Bone marrow (tissue), 2 donors: Measurements from ENCODE around the gene CLK1.
"Not testable (repeated sequence)": the region's sequence is repeated elsewhere in the genome, so short reads cannot be mapped to it uniquely, and the experiment has no call there.

ENCODE experiments used
- DNase-seq, 2 donors: peaks; one replicate each; lab custom pipeline; 2025; lab: John Stamatoyannopoulos, UW

The CLK1 gene

GRCh38 chr2:200851398-200852248 lies 12.8 kb downstream of the CLK1 start:
- DNase-seq = no peak

DNA sequence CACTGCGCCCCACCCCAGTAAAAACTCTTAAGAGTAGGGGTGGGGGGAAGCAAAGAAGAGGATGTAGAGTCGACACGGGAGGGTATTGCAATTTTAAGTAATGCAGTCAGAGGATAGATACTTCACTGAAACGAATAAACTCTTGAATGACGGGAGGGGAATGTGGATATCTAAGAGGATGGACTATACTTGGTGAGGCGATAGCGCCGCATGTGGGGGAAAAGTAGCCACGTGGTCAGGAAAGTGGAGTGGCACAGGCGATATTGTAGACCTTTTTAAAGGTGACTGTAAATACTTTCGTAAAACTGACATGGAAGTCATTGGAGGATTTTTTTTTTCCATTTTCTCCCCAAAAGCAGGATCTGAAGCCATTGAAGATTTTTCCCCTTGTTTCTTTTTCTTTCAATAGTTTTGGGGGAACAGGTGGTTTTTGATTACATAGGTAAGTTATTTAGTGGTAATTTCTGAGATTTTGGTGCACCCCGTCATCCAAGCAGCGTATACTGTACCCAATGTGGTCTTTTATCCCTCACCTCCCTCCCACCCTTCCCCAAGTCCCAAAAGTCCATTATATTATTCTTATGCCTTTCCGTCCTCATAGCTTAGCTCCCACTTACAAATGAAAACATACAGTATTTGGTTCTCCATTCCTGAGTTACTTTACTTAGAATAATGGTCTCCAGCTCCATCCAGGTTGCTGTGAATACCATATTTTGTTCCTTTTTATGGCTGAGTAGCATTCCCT lies 13.8 kb downstream of the CLK1 start:
- no peak for DNase-seq

DNA sequence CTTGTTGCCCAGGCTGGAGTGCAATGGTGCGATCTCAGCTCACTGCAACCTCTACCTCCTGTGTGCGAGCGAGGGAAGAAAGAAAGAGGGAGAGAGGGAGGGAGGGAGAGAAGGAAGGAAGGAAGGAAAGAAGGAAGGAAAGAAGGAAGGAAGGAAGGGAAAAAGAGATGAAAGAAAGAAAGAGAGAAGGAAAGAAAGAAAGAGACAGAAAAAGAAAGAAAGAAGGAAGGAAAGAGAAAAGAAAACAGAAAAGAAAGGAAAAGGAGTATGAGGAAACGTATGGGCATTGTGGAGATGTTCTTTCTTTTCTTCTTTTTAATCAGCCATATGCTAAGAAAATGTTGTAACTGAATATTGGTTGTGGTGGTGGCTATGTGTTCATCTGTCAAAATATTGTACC lies 16.5 kb downstream of the CLK1 start:
- no peak for DNase-seq

GRCh38 chr2:200847269-200847668 lies 17.2 kb downstream of the CLK1 start:
- no peak for DNase-seq

DNA sequence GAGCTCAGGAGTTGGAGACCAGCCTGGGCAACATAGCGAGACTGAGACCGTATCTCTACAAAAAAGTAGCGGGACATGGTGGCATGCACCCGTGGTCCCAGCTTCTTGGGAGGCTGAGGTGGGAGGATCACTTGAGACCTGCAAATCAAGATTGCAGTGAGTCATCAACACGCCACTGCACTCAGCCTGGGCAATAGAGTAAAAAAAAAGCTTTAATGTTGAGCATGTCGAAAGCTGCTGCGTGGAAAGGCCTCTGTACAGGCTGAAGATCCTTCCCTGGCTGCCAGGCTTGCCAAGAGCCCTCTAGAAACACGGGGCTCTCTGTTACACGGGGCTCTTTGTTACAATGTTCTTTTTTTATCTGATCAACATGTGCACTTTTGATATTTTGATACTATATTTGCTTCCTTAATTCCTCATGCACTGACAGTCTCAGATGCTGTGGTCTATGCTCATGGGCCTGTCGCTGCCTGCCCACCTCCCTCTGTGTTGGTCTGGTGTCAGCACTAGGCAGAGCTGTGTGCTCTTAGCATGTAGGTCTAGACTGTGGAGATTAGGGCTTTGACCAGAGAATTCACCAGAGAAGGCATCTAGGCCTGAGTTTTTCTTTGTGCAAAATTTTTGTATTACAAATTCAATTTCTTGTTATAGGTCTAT lies 18.7 kb downstream of the CLK1 start:
- no peak for DNase-seq

DNA sequence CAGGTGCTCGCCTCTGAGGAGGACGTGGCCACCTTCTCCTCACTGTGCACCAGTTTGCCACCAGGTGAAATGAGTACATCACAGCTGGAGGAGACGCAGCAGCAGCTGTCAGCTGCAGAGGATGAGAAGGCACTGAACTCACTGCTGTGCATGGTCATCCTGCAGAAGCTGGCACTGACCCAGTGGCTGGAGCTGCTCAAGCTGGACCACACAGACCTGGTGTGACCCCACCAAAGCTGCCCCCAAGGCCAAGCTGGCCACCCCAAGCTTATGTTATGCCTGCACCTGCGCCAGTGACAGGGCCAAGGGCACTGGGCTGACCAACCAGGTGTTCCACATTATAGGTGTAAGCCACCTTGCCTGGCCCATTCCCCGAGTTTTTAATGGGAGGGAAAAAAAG lies 19.3 kb downstream of the CLK1 start:
- DNase-seq = no peak

GRCh38 chr2:200843993-200844948 lies 20.2 kb downstream of the CLK1 start:
- no peak for DNase-seq

GRCh38 chr2:200839513-200839912 lies 24.9 kb downstream of the CLK1 start:
- no peak for DNase-seq

- DNase-seq = no peak
These were observed 29.8 kb downstream of the CLK1 start for GRCh38 chr2:200834701-200835100.

DNA sequence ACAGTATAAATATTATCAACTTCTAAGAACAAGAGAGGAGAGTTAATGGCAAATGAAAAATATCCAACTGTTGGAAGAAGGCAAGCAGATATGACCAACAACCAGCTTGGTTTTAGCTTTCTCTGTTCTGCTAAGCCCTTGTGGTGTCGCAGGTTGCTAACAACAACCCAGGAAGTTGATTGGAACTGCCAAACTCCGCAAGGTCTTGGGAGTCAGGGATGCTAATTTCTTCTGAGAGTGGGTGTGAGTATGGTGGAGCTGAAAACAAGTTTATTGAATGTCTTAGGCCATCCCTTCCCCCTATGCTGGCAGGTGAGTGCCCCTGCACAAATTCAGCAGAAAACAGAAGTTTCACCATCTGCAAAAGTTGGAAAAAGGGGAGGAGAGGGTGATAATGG lies 35.2 kb downstream of the CLK1 start:
- no peak for DNase-seq

- no peak for DNase-seq
These were observed 35.7 kb downstream of the CLK1 start for GRCh38 chr2:200828572-200829257.

- DNase-seq = no peak
These were observed 36.4 kb downstream of the CLK1 start for GRCh38 chr2:200828104-200828503.

DNA sequence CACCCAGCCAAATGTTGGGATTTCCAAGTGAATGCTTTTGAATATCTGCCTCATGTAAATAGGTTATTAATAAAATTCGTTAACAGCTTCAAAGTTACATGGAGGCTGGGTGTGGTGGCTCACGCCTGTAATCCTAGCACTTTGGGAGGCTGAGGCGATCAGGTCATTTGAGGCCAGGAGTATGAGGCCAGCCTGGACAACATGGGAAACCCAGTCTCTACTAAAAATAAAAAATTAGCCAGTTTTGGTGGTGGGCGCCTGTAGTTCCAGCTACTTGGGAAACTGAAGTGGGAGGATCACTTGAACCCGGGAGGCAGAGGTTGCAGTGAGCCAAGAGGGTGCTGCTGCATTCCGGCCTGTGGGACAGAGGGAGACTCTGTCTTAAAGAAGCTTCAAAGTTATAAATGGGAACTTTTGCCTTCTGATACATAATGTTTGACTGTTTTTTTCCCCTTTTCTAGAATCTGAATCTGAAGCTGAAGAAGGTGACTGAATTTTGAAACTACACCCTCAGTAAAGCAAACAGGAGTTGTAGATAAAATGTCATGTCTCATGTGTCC lies 42.7 kb downstream of the CLK1 start:
- DNase-seq = no peak

GRCh38 chr2:200820573-200821234 lies 43.8 kb downstream of the CLK1 start:
- DNase-seq = no peak

- DNase-seq = not testable (repeated sequence)
These were observed 45.7 kb downstream of the CLK1 start for GRCh38 chr2:200818732-200819131.

DNA sequence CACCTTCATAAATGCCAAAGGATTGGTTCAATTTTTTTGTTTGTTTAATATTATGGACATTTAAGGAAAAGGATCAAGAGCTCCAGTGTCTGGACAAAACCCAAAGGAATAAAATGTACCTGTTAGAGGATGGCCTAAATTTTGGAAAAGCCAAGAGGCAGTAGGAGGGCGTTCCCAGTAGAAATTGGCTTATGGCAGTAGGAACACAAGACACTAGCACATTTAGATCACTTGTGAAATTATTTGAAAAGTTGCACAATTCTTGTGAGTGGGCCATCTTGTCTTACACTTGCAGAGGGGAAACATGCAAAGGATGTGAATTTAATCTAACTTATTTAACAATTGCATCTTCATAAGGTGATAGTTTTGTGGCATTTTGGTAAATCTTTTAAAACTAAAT lies 49.5 kb downstream of the CLK1 start:
- no peak for DNase-seq

GRCh38 chr2:200814276-200814815 lies 50.1 kb downstream of the CLK1 start:
- DNase-seq = no peak

DNA sequence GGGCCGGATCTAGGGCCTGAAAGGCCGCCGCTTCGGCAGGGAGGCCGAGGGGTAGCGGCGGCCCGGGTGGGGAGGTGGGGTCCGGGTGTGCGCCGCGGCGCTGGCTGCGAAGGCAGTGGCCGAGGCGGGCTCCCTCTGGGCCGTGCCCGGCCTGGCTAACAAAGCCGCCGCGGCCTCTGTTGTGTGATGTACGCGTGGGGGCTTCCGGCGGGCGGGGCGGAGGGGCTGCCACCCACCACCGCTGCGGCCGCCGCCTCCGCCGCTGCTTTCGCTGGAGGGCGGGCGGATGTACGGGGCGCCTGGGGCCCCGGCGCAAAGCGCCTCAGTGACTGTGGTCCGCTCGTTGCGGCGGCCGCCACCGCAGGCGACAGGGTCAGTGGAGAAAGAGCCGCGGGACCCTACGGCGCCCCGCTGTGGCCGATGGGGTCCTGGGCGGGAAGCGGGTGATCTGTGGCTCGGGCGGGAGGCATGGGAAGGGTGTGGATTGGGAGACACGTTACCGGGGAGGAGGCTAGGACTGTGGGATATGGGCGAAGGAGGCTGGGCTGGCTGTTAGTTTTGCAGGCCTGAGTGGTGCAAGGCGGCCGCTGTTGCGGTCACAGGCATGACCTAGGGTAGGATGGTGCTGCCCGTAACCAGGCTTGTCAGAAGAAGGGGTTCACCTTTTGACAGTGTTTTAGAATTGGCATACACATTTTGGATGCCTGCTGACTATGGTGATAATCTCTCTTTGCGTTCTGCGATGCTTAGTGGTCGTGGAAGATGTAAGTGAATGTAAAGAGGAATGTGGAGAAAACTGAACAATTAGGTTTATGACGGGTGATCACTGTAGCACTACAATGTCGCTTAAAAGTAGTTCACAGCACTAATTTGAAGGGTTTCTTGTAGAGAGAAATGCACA lies 52.1 kb downstream of the CLK1 start:
- DNase-seq = peak; percentile 19 to 55
